PC-3 (cell line): ENCODE results near the gene SYNPO.

Experiments
- CTCF ChIP-seq: fragments of 300-600 bp; sonication (generic); conservative IDR thresholded peaks from 2 replicates; pipeline ENCODE4 v1.5.1; 2017; ENCODE audit warnings: antibody characterized with exemption, low read depth, mild to moderate bottlenecking, low read length
- EZH2phosphoT487 ChIP-seq: fragments of 300-600 bp; sonication (generic); IDR thresholded peaks from 2 replicates; pipeline ENCODE4 v1.6.1; 2018; ENCODE audit warnings: mild to moderate bottlenecking, antibody characterized with exemption, low read length, borderline replicate concordance

GRCh38 chr5:150658699-150659265, 18.3 kb downstream of the SYNPO start:
- no peak for TF ChIP-seq CTCF
- no peak for TF ChIP-seq EZH2phosphoT487
